GM18502 (cell line): ENCODE results near the gene GRIP1.
A peak's percentile ranks its signal among the peaks of the same experiment; 100 is the strongest.

Experiments used
- ATAC-seq: cut with Tn5 transposase; IDR thresholded peaks from one replicate; pipeline ENCODE4 v1.9.1; 2021; ENCODE audit warnings: mild to moderate bottlenecking; ENCODE audit not compliant: unreplicated experiment, poor library complexity

GRIP1 gene

DNA sequence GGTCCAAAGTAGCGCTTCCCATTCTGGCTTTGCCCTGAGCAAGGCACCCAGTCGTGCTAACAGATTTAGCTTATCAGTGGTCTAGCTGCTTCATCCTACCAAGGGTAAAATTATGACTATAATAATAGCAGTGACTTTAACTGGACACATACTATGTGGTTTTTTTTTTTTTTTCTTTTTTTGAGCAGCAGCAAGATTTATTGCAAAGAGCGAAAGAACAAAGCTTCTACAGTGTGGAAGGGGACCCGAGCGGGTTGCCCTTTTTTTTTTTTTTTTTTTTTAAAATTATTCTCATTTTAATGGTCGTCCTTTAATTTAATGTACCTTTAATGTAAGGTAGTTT, 376.1 kb downstream of the GRIP1 start:
- no peak for ATAC-seq

DNA sequence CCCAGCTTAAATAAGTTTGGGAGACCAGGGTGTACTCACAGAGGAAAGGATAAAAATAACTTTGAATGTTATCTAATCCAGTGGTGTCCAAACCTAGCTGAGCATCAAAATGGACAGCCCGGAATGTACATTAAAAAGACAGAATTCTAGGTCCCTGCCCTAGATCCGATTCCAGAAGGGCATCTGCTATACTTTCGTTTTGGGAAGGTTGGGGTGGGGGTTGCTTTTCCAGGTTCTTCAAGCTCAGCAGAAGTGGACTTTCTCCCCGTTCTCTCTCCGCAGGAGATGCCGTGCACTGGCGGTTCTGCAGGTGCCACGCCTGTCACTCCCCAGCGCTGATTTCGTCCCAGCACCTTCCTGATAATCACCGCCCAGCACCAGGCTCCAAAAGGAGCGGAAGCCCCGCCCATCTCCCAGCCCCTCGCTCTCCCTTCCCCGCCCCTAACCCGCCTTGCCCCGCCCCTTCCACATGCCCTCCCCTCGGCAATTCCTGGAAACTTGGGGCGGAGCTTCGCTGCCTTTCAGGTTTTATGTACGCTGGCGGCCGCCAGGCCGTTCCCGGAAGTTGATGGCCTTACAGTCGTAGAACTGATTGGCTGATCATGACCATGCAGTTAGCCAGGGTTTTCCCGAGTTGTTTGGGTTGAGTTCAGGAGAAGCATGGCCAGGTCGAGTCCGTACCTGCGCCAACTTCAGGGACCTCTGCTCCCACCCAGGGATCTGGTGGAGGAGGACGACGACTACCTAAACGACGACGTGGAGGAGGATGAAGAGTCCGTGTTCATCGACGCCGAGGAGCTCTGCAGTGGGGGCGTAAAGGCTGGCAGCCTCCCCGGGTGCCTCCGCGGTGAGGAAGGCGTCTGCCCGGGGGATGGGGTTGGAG, 376.7 kb downstream of the GRIP1 start, which contains the start of gene HELB:
Gene HELB (plus strand): TSS at position 550 of the 883 bp plus-strand sequence. CDS start 111 bp downstream, at position 661.
- ATAC-seq, result peak; percentile 93

DNA sequence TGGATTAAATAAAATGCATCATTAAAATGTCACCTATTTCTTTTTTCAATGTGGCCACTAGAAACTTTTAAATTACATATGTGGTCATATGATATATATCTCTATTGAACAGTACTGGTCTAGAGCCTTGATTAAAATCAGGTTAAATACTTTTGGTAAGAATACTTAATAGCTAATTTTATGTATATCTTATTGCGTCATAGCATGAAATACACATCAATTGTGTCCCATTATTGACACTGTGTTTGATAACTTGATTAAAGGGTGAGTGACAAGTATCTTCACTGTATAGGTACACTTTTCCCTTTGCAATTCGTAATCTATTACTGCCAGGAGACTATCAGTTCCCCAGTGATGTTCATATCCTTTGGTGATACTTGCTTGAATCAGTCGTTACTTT, 381.0 kb downstream of the GRIP1 start:
- ATAC-seq, result no peak
